ENCODE data around the gene AIFM2. TPM values are rescaled to one million over a fixed set of nuclear protein-coding genes. Genes with fewer than 3 reads are reported as not detected.

AIFM2 gene
- total RNA-seq, 3 donors from 2014 or later: 21.0 to 23.0 (median 22.7) TPM

- Histone ChIP-seq H3K36me3 (ENCODE audit: low read depth) (peaks cover 4% of the 10 kb centered on the region), H3K4me1 (ENCODE audit: low read depth) (no peaks in the 10 kb centered on the region), H3K4me3 (no peak overlapping the region), H3K9me3 (no peaks in the 10 kb centered on the region)
- no peak for ATAC-seq
- intact Hi-C loops (cut with DNase I, micrococcal nuclease): no loop called here
- no peak for DNase-seq
- TF ChIP-seq CTCF (IDR thresholded peaks at IDR 0.05): no peak
These were observed 12.2 kb downstream of the AIFM2 start for GRCh38 chr10:70120417-70120816.

GRCh38 chr10:70119623-70120022, 13.0 kb downstream of the AIFM2 start:
- H3K4me3 ChIP-seq: no peak overlapping the region
- intact Hi-C loops (cut with DNase I, micrococcal nuclease): no loop called here
- peaks cover 4% of the 10 kb centered on the region for H3K36me3 ChIP-seq (ENCODE audit: low read depth)
- ATAC-seq: no peak
- no peak for DNase-seq
- no peaks in the 10 kb centered on the region for H3K4me1 ChIP-seq (ENCODE audit: low read depth)
- TF ChIP-seq CTCF (IDR thresholded peaks at IDR 0.05): no peak
- no peaks in the 10 kb centered on the region for H3K9me3 ChIP-seq

GRCh38 chr10:70119197-70119596, 13.4 kb downstream of the AIFM2 start:
- ATAC-seq (no peak), DNase-seq (no peak)
- peaks cover 4% of the 10 kb centered on the region for H3K36me3 ChIP-seq (ENCODE audit: low read depth)
- no peaks in the 10 kb centered on the region for H3K4me1 ChIP-seq (ENCODE audit: low read depth)
- no peak overlapping the region for H3K4me3 ChIP-seq
- no peaks in the 10 kb centered on the region for H3K9me3 ChIP-seq
- TF ChIP-seq CTCF (IDR thresholded peaks at IDR 0.05): no peak
- intact Hi-C loops (cut with DNase I, micrococcal nuclease): no loop called here

GRCh38 chr10:70118196-70118595, 14.4 kb downstream of the AIFM2 start:
- H3K9me3 ChIP-seq: no peaks in the 10 kb centered on the region
- H3K36me3 ChIP-seq (ENCODE audit: low read depth): peaks cover 4% of the 10 kb centered on the region
- no peaks in the 10 kb centered on the region for H3K4me1 ChIP-seq (ENCODE audit: low read depth)
- no peak overlapping the region for H3K4me3 ChIP-seq
- TF ChIP-seq CTCF (IDR thresholded peaks at IDR 0.05): no peak
- no peak for DNase-seq
- no peak for ATAC-seq
- intact Hi-C loops (cut with DNase I, micrococcal nuclease): no loop called here

- TF ChIP-seq CTCF (IDR thresholded peaks at IDR 0.05): no peak
- Histone ChIP-seq H3K36me3 (ENCODE audit: low read depth) (peaks cover 4% of the 10 kb centered on the region), H3K9me3 (no peaks in the 10 kb centered on the region), H3K4me1 (ENCODE audit: low read depth) (no peaks in the 10 kb centered on the region), H3K4me3 (no peak overlapping the region)
- no peak for DNase-seq
- intact Hi-C loops (cut with DNase I, micrococcal nuclease): no loop called here
- ATAC-seq: no peak
These were observed 15.0 kb downstream of the AIFM2 start for GRCh38 chr10:70117646-70118045.

Data from mucosa of descending colon (tissue), 3 donors.